Epidermal melanocyte (primary cell): ENCODE measurements around the gene STK35.
"Not testable (repeated sequence)": the region's sequence is repeated elsewhere in the genome, so short reads cannot be mapped to it uniquely, and the experiment has no call there.

ENCODE experiments used
- DNase-seq: peaks from one replicate; pipeline ENCODE4 v3.0.0; 2011; ENCODE audit warnings: low spot score; ENCODE audit not compliant: insufficient read length

The STK35 gene

GRCh38 chr20:2156666-2157624 is 55.3 kb downstream of the STK35 start:
- DNase-seq = no peak

DNA sequence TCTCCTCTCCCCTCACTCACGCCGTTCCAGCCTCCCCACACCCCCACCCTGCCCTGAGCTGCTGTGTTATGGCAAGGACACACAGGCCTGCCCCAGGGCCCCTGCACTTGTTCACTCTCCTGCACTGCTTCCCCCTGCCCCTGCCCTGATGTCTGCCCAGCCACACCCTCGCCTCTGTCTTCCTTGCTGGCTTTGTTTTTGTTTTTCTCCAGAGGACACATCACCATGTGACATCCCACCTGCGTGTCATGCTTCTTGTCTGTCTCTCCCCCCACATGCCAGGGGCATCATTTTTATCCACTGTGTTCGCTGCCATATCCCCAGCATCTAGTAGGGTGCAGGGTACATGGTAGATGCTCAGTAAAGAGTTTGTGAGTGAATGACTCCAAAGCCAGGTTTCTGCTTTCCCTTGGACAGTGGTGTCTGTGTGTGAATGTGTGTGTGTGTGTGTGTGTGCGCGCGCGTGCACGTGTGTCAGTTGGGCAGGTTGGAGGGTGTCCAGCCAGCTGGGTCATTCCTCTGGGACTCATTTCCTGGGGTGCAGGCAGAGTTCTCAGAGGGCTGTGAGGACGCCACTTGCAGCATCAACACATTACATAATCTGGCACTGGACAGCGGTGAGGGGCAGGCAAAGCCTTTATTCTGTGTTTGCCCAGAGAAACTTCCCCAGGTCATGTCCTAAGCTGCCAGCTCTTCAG is 60.6 kb downstream of the STK35 start:
- DNase-seq = no peak

- DNase-seq = no peak
Observed at GRCh38 chr20:2162823-2163166, 61.2 kb downstream of the STK35 start.

- no peak for DNase-seq
Observed at GRCh38 chr20:2163312-2163711, 61.7 kb downstream of the STK35 start.

GRCh38 chr20:2163757-2164156 is 62.1 kb downstream of the STK35 start:
- no peak for DNase-seq

GRCh38 chr20:2164421-2164820 is 62.8 kb downstream of the STK35 start:
- DNase-seq = no peak

DNA sequence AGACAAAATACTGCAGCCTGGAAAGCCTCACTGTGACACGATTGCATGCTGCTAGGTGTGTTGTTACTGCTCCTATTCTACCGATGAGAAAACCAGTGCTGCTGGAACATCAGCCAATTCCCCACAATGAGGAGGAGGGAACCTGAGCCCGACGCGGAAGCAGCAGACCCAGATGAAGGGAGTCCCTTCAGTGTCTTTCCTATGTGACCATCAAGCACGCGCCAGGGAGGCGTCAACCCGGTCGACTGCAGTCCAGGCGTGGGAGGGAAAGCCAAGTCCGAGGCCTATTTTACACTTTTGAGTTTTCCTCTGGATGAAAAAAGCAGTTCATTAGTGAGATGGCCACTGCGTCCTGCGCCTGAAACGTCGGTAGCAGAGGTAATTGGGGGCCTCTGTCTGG is 63.3 kb downstream of the STK35 start:
- no peak for DNase-seq

DNA sequence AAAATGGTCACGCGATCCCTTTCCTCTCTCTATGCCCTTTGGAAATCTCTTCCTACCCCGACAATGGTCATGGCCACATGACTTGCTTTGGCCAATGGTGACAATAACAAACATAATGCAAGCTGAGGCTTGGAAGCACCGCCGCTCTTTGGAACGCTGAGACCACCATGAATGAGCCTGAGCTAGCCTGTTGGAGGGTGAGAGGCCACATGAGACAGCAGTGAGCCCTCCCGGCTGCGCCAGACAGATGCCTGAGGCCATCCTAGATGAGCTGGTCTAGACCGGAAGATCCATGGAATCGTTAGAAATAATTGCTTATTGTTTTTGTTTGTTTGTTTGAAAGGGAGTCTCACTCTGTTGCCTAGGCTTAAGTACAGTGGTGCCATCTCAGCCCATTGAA is 64.2 kb downstream of the STK35 start:
- DNase-seq = no peak

- DNase-seq = no peak
Observed at GRCh38 chr20:2167112-2167511, 65.5 kb downstream of the STK35 start.

GRCh38 chr20:2168946-2169345 is 67.3 kb downstream of the STK35 start:
- no peak for DNase-seq

- DNase-seq = no peak
Observed at GRCh38 chr20:2169456-2170088, 67.9 kb downstream of the STK35 start.

- DNase-seq = no peak
Observed at GRCh38 chr20:2170404-2170803, 68.8 kb downstream of the STK35 start.

DNA sequence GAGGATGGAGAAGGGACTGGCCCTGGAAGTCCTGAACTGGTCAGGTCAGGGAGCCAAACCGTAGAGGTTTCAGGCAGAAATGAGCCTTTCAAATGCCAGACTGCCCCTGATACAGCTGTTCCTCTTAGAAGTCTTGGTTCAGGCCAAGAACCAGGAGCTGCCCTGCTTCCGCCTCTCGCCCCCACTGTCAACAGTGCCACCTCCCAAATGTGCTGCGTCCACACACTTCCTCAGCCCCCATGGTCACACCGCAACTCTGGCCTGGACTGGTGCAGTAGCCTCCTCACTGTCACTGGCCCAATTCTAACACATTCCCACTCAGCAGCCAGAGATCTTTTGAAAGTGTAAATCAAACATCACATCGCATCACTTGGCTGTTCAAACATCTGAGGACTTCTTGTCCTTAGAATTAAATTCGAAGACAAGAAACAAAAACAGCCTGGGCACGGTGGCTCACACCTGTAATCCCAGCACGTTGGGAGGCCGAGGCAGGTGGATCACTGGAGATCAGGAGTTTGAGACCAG is 69.7 kb downstream of the STK35 start:
- no peak for DNase-seq

- DNase-seq = not testable (repeated sequence)
Observed at GRCh38 chr20:2171840-2172239, 70.2 kb downstream of the STK35 start.

DNA sequence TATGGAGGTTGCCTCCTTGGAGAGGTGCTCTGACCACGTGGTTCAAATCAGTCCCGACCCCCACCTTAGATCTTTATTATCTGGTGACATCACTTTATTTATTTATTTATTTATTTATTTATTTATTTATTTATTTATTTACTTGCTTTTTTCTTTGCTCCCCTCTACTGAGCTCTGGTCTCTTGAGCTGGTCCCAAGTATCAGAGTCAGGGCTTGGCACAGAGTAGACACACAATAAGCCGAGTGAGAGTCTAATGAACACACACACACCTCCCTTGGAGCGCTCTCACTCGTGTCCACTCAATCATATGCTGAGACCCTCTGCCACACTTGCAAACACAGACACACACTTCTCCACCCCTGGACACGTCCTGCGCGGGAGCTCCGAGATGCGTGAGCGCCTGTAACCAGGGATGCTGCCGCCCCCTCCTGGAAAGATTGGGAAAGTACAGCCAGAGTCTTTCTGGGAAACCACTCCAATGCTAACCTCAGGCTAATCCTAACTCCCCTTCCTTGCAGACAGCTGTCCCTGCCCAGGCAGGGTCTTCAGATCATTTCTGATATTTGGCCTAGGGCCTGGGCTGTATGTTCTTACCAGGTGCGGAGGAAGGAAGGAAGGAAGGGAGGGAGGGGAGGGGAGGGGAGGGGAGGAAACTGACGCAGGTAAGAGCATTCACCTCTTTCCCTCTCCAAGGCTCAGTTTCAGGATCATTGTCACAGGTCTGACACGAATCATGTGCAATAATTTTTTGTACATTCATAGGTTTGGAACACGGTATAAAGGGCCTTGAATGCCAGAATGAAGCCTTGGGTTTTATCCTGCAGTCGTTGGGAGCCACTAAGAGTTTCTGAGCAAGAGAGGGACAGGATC is 70.9 kb downstream of the STK35 start:
- DNase-seq = peak; percentile 80

DNA sequence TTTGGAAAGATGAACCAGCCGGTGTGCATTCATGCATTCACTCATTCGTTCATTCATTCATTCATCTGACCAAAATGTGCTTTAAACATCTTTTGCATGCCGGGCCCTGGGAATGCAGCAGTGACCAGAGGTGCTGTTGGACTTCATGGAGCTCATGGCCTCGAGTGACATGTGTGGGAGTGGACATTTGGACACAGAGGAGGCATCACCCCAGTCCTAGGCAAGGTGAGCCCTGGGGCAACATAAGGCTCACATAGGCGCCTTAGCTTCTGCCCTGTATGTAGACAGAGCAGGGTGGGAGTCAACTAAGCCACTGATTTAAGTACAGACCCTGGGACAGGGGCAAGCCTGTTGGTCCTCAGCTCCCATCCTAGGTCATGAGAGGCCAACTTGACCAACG is 71.6 kb downstream of the STK35 start:
- DNase-seq = no peak

- no peak for DNase-seq
Observed at GRCh38 chr20:2174067-2174466, 72.4 kb downstream of the STK35 start.

DNA sequence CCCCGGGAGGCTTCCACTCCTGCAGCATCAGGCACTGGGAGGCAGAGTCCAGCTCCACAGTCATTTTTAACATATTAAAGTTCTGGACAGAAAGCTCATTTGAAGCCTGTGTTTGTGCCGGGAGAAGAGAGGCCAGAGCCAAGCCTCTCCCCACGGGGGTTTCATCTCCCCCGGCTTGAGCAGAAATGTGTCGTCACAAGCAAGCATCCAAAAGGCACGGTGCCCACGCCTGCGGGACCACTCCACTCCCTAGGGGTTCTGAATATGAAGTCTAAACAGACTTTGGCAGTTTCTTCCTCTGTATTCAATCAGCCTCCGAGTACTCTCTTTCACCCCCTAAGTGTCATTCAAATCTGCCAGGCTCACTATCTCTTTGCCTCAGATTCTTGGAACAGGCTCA is 75.3 kb downstream of the STK35 start:
- DNase-seq = no peak

DNA sequence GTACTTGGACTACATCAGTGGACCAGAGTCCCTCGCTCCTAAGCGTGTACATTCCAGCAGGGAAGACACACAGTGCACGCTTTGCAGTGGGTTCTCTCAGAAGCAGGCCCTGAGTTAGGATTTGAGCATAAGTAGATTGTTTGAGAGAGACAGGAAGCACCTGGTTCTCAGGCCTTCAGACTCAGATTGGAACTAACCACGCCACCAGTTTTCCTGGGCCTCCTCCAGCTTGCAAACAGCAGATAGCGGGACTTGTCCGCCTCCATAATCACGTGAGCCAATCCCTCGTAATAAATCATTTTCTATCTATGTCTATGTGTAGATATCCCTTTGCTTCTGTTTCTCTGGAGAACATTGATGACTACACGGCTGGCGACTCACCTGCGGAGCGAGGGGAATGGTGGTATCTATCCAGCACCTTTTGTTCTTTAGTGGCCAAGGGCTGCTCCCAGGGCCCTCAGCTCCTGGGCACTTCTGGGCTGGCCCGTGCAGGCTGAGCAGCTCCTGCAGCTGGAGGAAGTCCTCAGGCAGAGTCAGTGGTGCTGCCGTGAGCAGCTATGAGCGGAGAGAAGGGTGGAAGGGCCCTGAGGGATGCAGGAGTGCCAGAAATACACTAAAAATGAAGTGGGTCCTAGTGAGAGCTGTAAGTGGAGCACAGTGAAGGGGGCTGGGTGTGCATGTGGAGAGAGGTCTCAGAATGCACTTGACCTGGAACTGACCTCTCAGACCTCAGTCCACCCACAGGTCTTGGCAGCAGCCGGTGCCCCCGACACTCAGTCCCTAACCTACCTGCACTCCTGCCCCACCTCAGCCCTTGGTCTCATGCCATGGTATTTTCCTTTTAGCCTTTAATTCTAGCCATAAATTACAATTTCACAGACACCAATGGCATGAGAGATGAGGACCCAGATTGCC is 76.9 kb downstream of the STK35 start:
- DNase-seq = no peak

DNA sequence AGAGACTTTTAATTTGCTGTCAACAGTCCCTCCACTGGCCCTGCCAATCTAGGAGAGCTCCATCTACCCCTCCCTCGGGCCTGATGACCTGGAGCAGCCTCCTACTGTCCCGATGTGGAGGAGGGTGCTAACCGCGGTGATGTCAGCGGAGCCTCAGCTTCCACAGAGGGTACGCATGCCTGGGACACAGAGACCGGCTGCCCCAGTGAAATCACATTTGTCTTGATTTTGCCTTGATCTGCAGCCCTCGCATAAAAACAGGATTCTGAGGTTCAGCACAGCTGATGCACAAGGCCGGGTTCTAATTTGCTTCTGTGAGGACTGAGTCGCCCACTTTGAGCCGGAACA is 77.6 kb downstream of the STK35 start:
- DNase-seq = no peak
